ENCODE data around the gene CHRNA7. TPM values are rescaled to one million over a fixed set of nuclear protein-coding genes. Genes with fewer than 3 reads are reported as not detected.

The CHRNA7 gene
- total RNA-seq, 1 donor from 2014 or later, result 1.5 TPM

DNA sequence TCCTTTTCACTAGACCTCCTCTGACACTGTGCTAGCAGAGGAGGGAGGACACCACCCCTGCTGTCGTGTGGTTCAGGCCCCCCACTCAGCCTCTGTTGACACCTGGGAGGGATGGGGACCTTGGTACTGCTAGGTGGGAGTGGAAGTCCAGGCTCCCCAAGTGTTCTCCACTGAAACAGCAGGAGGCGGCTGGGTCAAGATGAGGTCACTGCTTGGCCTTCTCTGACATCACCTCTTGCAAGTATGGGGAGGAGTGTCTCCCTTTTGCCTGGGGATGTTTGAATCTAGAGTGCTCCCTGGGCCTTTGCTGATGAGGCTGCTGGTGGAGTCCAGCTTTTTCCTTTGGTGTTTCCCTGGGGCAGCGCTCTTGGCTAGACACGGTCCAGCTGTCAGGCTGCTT is 101.5 kb downstream of the CHRNA7 start:
- H3K4me2 ChIP-seq (ENCODE audit: low read length), result no peak overlapping the region
- H3K4me3 ChIP-seq (ENCODE audit: insufficient read depth, low read depth, low read length), result no peak overlapping the region
- H3K36me3 Mint-ChIP-seq (ENCODE audit: low read depth, unreplicated experiment), result no peaks in the 10 kb centered on the region
- H3K27ac ChIP-seq (ENCODE audit: low read depth, low read length), result no peak overlapping the region
- no peaks in the 10 kb centered on the region for H3K4me1 ChIP-seq (ENCODE audit: insufficient read depth, low read length)
- DNase-seq (ENCODE audit: low read depth) (no peak), FAIRE-seq (no peak)
- H4K20me1 ChIP-seq (ENCODE audit: insufficient read depth, low read length), result no peaks in the 10 kb centered on the region
- no peak overlapping the region for H3K9ac ChIP-seq (ENCODE audit: low read length)
- H3K4me3 Mint-ChIP-seq (ENCODE audit: unreplicated experiment), result no peak overlapping the region
- H3K79me2 ChIP-seq (ENCODE audit: insufficient read depth, low read length), result no peaks in the 10 kb centered on the region
- H2AFZ ChIP-seq (ENCODE audit: low read depth, low read length), result no peak overlapping the region
- no peak overlapping the region for H3K27ac Mint-ChIP-seq (ENCODE audit: unreplicated experiment)
- H3K9me3 ChIP-seq (ENCODE audit: insufficient read depth, low read depth, low read length), result no peaks in the 10 kb centered on the region
- no peaks in the 10 kb centered on the region for H3K4me1 Mint-ChIP-seq (ENCODE audit: low read depth, unreplicated experiment)
- H3K27me3 Mint-ChIP-seq (ENCODE audit: low read depth, unreplicated experiment), result no peaks in the 10 kb centered on the region
- H3K36me3 ChIP-seq (ENCODE audit: insufficient read depth, low read length), result no peaks in the 10 kb centered on the region
- TF ChIP-seq, protein P1, sequence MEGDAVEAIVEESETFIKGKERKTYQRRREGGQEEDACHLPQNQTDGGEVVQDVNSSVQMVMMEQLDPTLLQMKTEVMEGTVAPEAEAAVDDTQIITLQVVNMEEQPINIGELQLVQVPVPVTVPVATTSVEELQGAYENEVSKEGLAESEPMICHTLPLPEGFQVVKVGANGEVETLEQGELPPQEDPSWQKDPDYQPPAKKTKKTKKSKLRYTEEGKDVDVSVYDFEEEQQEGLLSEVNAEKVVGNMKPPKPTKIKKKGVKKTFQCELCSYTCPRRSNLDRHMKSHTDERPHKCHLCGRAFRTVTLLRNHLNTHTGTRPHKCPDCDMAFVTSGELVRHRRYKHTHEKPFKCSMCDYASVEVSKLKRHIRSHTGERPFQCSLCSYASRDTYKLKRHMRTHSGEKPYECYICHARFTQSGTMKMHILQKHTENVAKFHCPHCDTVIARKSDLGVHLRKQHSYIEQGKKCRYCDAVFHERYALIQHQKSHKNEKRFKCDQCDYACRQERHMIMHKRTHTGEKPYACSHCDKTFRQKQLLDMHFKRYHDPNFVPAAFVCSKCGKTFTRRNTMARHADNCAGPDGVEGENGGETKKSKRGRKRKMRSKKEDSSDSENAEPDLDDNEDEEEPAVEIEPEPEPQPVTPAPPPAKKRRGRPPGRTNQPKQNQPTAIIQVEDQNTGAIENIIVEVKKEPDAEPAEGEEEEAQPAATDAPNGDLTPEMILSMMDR (IDR thresholded peaks at IDR 0.05; ENCODE audit: insufficient read depth, low read depth, low read length), result no peak
- TF ChIP-seq EZH2 (IDR thresholded peaks at IDR 0.05; ENCODE audit: insufficient read depth, low read length), result no peak
- no peaks in the 10 kb centered on the region for H3K27me3 ChIP-seq (ENCODE audit: insufficient read depth, low read length)
- H3K9me3 Mint-ChIP-seq (ENCODE audit: unreplicated experiment), result no peaks in the 10 kb centered on the region

DNA sequence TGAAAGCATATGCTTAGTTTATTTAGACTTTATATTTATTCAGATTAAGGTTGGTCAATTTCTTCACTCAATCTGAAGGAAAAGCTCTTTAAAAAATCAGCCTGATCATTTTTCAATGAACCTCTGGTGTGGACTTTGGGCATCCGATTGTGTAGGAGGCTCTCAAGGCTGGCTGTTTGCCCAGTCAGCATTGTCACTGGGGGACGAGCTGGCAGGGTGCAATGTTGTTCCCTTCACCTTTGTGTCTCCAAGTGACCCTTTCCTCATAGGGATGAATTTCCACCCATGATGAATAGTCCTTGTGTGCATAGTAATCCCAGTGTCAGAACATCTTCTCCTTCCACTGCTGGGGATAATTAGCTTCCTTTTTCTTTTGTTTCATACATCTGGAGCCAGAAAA is 102.5 kb downstream of the CHRNA7 start:
- no peaks in the 10 kb centered on the region for H3K4me1 ChIP-seq (ENCODE audit: insufficient read depth, low read length)
- no peak for TF ChIP-seq EZH2 (IDR thresholded peaks at IDR 0.05; ENCODE audit: insufficient read depth, low read length)
- TF ChIP-seq, protein P1 (IDR thresholded peaks at IDR 0.05; ENCODE audit: insufficient read depth, low read depth, low read length), result no peak
- H3K4me3 ChIP-seq (ENCODE audit: insufficient read depth, low read depth, low read length), result no peak overlapping the region
- H3K27me3 ChIP-seq (ENCODE audit: insufficient read depth, low read length), result no peaks in the 10 kb centered on the region
- no peaks in the 10 kb centered on the region for H3K27me3 Mint-ChIP-seq (ENCODE audit: low read depth, unreplicated experiment)
- no peaks in the 10 kb centered on the region for H4K20me1 ChIP-seq (ENCODE audit: insufficient read depth, low read length)
- no peaks in the 10 kb centered on the region for H3K9me3 ChIP-seq (ENCODE audit: insufficient read depth, low read depth, low read length)
- DNase-seq (ENCODE audit: low read depth) (no peak), FAIRE-seq (no peak)
- H3K36me3 ChIP-seq (ENCODE audit: insufficient read depth, low read length), result no peaks in the 10 kb centered on the region
- H3K27ac Mint-ChIP-seq (ENCODE audit: unreplicated experiment), result no peak overlapping the region
- H3K79me2 ChIP-seq (ENCODE audit: insufficient read depth, low read length), result no peaks in the 10 kb centered on the region
- no peaks in the 10 kb centered on the region for H3K9me3 Mint-ChIP-seq (ENCODE audit: unreplicated experiment)
- no peak overlapping the region for H3K27ac ChIP-seq (ENCODE audit: low read depth, low read length)
- H3K4me2 ChIP-seq (ENCODE audit: low read length), result no peak overlapping the region
- no peak overlapping the region for H3K4me3 Mint-ChIP-seq (ENCODE audit: unreplicated experiment)
- H3K9ac ChIP-seq (ENCODE audit: low read length), result no peak overlapping the region
- no peak overlapping the region for H2AFZ ChIP-seq (ENCODE audit: low read depth, low read length)
- H3K4me1 Mint-ChIP-seq (ENCODE audit: low read depth, unreplicated experiment), result no peaks in the 10 kb centered on the region
- H3K36me3 Mint-ChIP-seq (ENCODE audit: low read depth, unreplicated experiment), result no peaks in the 10 kb centered on the region

DNA sequence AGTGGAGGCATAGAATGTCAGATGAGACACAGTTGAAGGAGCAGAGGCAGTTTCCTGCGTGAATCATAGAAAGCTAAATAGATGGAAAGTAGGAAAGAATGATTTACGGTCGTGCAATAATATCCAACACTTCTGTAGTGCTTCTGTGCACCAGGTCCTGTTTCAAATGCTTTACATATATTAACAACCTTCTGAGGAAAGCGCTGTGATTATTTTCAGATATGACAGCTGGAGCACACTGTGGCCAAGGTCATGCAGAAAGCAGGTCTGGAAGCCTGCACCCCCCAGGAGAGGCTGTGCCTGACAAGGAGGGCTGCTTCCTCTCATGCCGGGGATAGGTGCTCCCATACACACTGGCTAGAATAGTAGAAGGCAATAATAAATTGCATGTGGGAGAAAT is 104.5 kb downstream of the CHRNA7 start:
- no peaks in the 10 kb centered on the region for H3K4me1 Mint-ChIP-seq (ENCODE audit: low read depth, unreplicated experiment)
- TF ChIP-seq, protein P1 (IDR thresholded peaks at IDR 0.05; ENCODE audit: insufficient read depth, low read depth, low read length), result no peak
- TF ChIP-seq EZH2 (IDR thresholded peaks at IDR 0.05; ENCODE audit: insufficient read depth, low read length), result no peak
- H3K27ac Mint-ChIP-seq (ENCODE audit: unreplicated experiment), result no peak overlapping the region
- H3K9me3 ChIP-seq (ENCODE audit: insufficient read depth, low read depth, low read length), result no peaks in the 10 kb centered on the region
- DNase-seq (ENCODE audit: low read depth) (no peak), FAIRE-seq (no peak)
- H3K4me3 Mint-ChIP-seq (ENCODE audit: unreplicated experiment), result no peak overlapping the region
- no peaks in the 10 kb centered on the region for H3K79me2 ChIP-seq (ENCODE audit: insufficient read depth, low read length)
- H3K36me3 ChIP-seq (ENCODE audit: insufficient read depth, low read length), result no peaks in the 10 kb centered on the region
- no peak overlapping the region for H3K4me2 ChIP-seq (ENCODE audit: low read length)
- H3K27me3 ChIP-seq (ENCODE audit: insufficient read depth, low read length), result no peaks in the 10 kb centered on the region
- H4K20me1 ChIP-seq (ENCODE audit: insufficient read depth, low read length), result no peaks in the 10 kb centered on the region
- no peak overlapping the region for H3K4me3 ChIP-seq (ENCODE audit: insufficient read depth, low read depth, low read length)
- H2AFZ ChIP-seq (ENCODE audit: low read depth, low read length), result no peak overlapping the region
- no peaks in the 10 kb centered on the region for H3K36me3 Mint-ChIP-seq (ENCODE audit: low read depth, unreplicated experiment)
- H3K9me3 Mint-ChIP-seq (ENCODE audit: unreplicated experiment), result no peaks in the 10 kb centered on the region
- H3K4me1 ChIP-seq (ENCODE audit: insufficient read depth, low read length), result no peaks in the 10 kb centered on the region
- no peak overlapping the region for H3K9ac ChIP-seq (ENCODE audit: low read length)
- H3K27me3 Mint-ChIP-seq (ENCODE audit: low read depth, unreplicated experiment), result no peaks in the 10 kb centered on the region
- H3K27ac ChIP-seq (ENCODE audit: low read depth, low read length), result no peak overlapping the region
